GM21381 (cell line): Measurements from ENCODE around the gene SSTR5.
"Not testable (repeated sequence)": the region's sequence is repeated elsewhere in the genome, so short reads cannot be mapped to it uniquely, and the experiment has no call there.

Experiments
- ATAC-seq: cut with Tn5 transposase; IDR thresholded peaks from one replicate; pipeline ENCODE4 v1.9.1; 2021; ENCODE audit warnings: mild to moderate bottlenecking, moderate library complexity; ENCODE audit not compliant: unreplicated experiment

The SSTR5 gene

DNA sequence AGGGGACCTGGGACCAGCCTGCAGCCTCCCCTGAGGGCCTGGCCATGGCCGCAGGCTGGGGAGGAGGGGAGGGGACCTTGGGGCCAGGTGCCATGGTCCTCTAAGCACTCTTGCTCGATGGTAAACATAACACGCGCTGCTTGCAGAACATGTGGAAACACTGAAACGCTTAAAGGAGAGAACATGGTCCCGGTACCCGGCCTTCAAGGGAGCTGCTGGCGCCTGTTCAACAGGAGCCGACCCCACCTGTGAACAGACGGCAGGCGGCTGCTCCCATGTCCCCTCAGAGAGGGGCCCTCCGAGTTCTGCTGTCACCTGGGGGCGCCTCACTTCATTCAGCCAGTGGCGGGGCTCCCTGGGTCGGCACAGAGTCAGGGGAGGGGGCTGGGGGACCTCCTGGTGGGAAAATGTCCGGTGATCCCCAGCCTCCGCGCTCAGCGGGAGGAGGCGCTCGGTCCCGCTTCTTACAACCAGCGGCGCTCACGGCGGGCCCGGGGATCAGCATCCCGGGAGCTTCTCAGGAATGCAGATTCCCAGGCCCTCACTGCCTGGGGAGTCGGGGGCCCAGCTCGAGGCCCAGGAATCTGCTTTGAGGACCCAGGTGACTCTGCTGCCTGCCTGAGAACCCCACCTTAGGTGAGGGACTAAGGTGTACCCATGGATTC is 854 bp upstream of the SSTR5 start:
- no peak for ATAC-seq

- ATAC-seq: no peak
These were observed 663 bp downstream of the SSTR5 start for GRCh38 chr16:1073262-1073558.

DNA sequence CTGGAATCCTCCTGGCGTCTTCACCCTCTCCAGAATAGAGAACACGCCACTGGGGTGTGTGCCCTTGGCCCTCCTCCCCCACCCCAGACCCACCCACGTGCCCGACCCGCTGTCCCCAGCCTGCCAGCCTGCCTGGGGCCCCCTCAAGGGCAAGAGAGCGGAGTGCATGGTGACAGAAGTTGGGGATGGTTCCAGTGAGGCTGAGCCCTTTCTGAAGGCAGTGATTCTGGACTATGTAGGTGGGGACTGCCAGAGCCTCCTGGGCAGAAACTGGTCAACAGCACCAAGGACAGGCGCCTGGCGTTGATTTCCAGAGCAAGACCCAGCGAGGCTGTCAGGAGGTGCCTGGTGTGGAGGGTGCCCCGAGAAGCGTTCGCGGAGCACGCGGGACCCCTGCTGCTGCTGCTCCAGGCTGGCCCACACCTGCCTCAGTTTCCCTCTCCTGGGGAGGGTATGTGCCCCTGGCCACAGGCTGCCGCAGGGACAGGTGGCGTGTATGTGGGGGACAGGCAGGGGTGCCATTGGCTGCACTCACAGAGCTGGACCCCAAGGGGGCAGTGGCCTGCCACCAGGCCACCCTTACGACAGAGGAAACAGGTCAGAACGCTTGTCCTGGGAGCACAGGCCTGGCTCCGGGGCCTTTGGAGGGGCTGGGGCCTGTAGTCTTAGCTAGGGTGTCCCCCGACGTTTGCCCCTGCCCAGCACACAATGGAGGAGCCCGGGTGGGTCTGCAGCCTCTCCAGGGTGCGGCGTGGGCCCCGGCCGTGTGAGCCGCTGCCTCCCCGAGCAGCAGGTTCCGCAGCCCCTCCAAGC is 1.2 kb downstream of the SSTR5 start:
- no peak for ATAC-seq

GRCh38 chr16:1074379-1074649 is 1.8 kb downstream of the SSTR5 start:
- ATAC-seq: no peak

- no peak for ATAC-seq
These were observed 3.0 kb downstream of the SSTR5 start for GRCh38 chr16:1075546-1075945.

GRCh38 chr16:1076801-1077576 is 4.4 kb downstream of the SSTR5 start:
- no peak for ATAC-seq

GRCh38 chr16:1077877-1078578 is 5.5 kb downstream of the SSTR5 start:
- no peak for ATAC-seq

GRCh38 chr16:1078579-1079021 is 6.1 kb downstream of the SSTR5 start:
- no peak for ATAC-seq

- ATAC-seq: no peak
These were observed 6.8 kb downstream of the SSTR5 start for GRCh38 chr16:1079341-1079740.

DNA sequence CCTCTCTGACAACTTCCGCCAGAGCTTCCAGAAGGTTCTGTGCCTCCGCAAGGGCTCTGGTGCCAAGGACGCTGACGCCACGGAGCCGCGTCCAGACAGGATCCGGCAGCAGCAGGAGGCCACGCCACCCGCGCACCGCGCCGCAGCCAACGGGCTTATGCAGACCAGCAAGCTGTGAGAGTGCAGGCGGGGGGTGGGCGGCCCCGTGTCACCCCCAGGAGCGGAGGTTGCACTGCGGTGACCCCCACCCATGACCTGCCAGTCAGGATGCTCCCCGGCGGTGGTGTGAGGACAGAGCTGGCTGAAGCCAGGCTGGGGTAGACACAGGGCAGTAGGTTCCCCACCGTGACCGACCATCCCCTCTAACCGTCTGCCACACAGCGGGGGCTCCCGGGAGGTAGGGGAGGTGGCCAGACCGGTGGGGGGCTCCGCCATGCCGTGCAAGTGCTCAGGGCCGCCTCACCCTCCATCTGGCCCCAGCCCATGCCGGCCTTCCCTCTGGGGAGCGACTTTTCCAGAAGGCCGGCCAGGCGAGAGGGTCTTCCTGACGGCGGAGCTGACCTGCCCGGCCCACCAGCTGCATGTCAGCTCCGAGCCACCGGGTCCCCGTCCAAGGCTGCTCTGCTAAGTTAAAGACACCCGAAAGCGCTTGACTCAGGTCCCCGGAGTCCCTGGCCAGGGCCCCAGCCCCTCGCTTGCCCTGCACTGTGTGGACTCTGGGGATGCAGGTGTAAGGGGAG is 7.4 kb downstream of the SSTR5 start:
- ATAC-seq: no peak

DNA sequence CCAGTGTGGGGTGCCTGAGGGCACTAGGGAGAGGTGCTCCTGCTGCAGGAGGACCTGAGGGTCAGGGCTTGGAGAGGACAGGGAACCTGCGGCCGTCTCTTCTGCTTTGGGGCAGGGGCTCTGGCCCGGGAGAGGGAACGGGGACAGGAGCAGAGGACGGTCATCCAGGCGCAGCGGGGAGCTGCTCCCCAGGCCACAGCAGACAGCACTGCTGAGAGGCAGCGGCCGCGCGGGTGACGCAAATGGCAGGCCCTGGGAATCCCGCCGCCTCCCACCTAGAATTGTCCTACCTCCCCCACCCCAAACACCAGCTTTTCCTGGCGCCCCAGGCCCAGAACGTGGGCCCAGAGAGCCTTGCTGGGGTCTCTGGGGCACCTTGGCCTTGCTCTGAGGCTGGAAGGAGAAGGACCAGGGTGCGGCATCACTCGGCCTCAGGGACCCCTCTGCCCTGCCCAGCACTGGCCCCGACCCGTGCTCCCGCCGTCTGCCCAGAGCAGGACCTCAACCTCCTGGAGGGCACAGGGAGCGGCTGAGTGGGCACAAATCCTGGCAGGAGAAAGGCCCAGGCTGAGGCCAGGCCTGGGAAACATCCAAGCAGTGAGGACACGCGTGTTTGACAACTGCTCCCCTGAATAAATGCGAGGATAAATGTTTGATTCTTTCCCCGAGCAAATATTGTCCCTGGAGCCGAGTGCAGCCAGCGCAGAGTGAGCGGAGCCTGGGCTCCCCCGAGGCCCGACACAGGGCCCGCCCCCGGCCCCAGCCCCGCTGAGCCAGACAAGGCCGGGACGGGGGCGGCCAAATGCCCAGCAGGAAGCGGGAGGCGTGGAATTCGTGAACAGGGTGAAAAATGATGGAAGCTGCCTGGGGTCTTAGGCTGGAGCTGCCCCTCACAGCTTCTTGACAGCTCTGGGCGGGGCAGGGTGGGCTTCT is 8.5 kb downstream of the SSTR5 start:
- no peak for ATAC-seq

DNA sequence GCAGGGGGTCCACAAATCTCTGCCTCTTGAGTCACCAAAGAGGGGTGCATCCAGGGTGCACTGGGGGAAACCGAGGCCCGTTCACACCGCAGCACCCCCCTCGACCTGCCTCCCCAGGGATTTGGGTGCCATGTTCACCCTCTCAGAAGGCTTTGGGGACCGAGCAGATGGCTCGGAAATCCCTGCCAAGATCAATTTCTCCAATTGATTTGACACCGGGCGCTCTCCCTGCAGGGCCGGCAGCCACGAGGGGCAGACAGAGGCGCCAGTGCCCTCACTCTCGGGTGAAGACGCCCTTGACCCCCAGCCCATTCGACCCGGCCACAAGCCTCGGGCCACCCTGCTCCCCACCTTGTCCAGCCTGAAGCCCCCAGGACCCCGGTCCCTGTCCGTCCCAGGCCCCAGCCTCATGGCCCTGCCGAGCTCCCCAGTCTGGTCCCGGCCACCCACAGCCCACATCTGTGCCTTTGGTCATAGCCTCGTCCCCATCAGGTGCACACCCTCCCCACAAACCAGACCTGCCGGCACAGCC is 9.3 kb downstream of the SSTR5 start:
- no peak for ATAC-seq

DNA sequence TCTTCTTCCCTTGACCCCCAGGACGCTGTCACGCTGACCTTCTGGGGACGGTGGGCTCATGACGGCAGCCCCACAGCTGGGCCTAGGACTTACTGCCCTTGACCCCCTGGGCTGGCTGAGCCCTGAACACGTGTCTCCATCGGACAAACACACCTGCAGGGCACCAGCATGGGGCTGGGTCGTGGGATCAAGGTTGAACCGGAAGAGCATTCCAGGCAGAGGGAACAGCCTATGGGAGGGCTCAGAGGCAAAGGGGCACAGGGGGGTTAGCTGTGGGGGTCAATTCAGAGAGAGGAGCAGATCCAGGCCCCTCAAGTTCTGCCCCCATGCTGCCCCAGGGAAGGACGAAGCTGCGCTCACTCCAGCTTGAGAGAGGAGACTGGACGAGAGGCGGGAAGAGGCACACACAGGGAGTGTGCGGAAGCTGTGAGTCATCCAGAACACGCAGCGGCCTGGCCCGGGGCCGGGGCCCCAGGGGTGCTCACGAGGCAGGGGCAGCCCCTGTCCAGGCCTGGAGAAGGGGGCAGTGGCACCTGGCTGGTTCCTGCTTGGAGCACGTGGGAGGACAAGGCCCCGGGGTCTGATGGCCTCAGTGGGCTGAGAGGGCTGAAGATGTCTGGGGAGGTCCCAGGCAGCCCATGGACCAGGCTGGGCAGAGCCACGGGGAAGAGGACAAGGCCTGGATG is 9.9 kb downstream of the SSTR5 start:
- no peak for ATAC-seq

GRCh38 chr16:1082952-1083675 is 10.6 kb downstream of the SSTR5 start:
- no peak for ATAC-seq

DNA sequence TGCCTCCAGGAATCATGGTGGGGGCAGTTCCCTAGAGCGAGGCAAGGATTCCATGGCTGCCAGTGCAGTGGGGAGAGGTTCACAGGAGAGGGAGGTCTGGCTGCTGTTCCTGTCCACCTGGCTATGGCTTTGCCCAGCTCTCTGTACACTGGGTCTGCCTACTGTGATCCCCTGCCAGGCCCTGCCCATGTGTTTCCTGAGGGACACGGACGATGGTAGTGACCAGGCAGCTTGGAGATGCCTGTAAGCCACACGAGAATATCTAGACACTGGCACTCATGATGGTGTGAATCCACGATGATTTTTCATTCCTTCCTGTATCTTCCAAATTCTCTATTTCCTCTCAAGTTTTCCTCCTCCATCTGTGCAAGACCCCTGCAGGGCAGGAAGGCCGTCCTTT is 12.4 kb downstream of the SSTR5 start:
- no peak for ATAC-seq

DNA sequence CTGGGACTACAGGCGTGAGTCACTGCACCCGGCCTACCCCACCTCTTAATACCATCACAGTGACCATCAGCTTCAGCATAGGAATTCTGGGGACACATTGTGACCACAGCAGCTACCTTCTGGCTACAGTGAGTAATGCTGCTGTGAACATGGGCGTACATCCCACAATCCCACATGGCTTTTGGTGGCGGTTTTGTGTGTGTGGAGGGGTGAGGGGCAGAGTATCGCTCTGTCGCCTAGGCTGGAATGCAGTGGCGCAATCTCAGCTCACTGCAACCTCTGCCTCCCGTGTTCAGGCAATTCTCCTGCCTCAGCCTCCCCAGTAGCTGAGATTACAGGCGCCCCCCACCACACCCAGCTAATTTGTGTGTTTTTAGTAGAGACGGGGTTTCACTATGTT is 13.9 kb downstream of the SSTR5 start:
- not testable (repeated sequence) for ATAC-seq

- no peak for ATAC-seq
These were observed 16.0 kb downstream of the SSTR5 start for GRCh38 chr16:1088295-1089170.
